Motor neuron (in vitro differentiated cells): ENCODE data around the gene APAF1. TPM values are rescaled to one million over a fixed set of nuclear protein-coding genes. Genes with fewer than 3 reads are reported as not detected.

ENCODE experiments used
- ATAC-seq, 8 experiments: fragments of 200-7000 bp; cut with Tn5 transposase; replicated peaks in 6 of 8; 2 replicates each; pipeline ENCODE4 v1.8.0; 2021; ENCODE audit warnings: mild to moderate bottlenecking in 8 of 8, moderate library complexity in 8 of 8
- H3K27ac ChIP-seq, 2 donors: fragments of 250-450 bp; sonication (Bioruptor Pico); 2 replicates each; pipeline ENCODE4 v1.9.0; 2021; ENCODE audit warnings: antibody characterized with exemption in 2 of 2, mild to moderate bottlenecking in 2 of 2, moderate library complexity in 1 of 2
- H3K4me1 ChIP-seq, 2 donors: fragments of 250-450 bp; sonication (Bioruptor Pico); replicated peaks in 1 of 2; 2 replicates each; pipeline ENCODE4 v1.6.1; 2021; ENCODE audit warnings: antibody characterized with exemption in 2 of 2, mild to moderate bottlenecking in 2 of 2, moderate library complexity in 1 of 2
- H3K4me3 ChIP-seq, 5 donors: fragments of 250-450 bp; sonication (Bioruptor Pico); 2 replicates each; pipeline ENCODE4 v1.9.0; 2021; ENCODE audit warnings: antibody characterized with exemption in 5 of 5, mild to moderate bottlenecking in 5 of 5, moderate library complexity in 4 of 5
- WGBS, 10 experiments: fragments of 450-650 bp; shearing (Covaris generic); methylation state at CpG; one replicate each; pipeline ENCODE4 v1.0.0; 2022; 5-methylcytosine and 5-hydroxymethylcytosine counted together
- in situ Hi-C, 9 experiments: fragments of 400-800 bp; cut with MboI; loops; one replicate each; pipeline ENCODE4 v1.15.0; 2021; ENCODE audit warnings: low sequenced_read_pairs in 9 of 9, low pct_unique_long_range_greater_than_20kb in 2 of 9; ENCODE audit not compliant: unreplicated experiment in 9 of 9
- total RNA-seq, 8 experiments: library from RNA; unstranded; fragments of 300-600 nt; gene quantifications; 2 replicates each; pipeline versions ENCODE4 v1.2.3 to v1.2.4, GENCODE V29; 2022

APAF1 gene
- total RNA-seq, 8 experiments from 2014 or later = 6.0 to 25.8 (median 22.9) TPM

DNA sequence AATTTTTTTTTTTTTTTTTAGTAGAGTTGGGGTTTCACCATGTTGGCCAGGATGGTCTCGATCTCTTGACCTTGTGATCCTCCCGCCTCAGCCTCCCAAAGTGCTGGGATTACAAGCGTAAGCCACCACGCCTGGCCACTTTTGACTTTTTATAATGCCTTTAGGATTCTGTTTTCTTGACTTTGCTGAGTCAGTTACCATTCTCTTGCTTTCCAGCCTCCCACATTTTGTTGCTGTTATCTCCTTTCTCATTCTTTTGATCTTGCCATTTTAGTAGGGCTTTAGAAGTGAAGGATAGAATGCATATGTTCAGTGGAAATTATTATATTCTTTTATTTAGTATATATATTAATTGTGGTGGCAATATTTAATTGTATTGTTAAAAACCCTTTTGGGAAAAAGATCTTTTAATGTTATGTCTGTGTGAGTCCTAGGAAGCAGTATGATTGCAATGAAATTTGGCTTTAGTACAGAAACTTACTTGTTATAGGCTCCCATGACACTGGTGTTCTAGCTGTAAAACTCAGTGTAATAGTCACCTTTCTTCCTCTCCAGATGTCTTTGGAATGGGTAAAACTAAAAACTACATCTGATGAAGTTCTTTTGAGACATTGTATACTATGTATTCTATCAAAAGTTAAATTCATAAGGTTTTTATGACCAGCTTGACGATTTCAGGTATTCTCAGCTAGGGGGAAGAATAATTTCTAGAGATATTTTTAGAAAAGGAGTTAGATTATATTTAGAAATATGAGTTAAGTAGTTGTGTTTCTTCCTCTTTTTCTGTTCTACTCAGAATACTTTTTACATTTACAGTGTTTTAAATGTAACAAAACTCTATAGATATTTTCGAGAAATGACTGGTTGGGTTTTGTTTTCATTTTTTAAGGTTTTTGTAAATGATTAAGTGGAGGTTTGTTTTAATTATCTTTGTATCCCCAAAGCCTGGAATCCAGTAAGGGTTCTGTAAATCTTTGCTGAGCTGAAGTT lies 74.7 kb downstream of the APAF1 start:
- Histone ChIP-seq H3K4me3 (no peak overlapping the region), H3K4me1 (no peaks in the 10 kb centered on the region), H3K27ac (no peak overlapping the region)
- 76 to 100% (median 95%) methylated on average over 2 to 6 of the region's 6 CpGs for WGBS, 10 experiments
- ATAC-seq = no peak
- in situ Hi-C loops = loop anchor here in 2 of 9 experiments (25.0 kb wide), 2 partner anchors 217 to 267 kb away; no protein-coding TSS in a partner anchor

DNA sequence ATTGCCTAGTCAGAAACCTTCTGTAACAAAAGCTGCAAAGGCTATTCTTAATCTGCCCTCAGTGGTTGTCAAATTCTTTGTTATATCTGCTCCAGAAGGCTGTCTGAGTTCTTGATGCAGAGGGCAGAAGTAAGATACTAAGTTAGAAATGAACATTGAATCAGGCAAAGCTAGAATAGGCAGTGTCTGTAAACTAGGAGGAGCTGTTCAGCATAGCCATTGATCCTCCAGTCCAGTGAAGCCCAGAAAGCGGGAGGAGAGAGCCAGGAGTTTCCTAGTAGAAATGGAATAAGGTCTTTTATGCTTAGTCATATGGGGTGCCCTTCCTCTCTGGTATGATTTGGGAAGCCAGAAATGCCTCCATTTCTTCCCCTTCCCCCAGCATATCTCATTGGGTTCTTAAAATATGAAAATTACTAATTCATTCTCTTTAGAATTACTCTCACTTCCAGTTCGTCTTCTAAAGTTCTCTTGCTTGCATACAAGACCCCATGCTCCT lies 76.2 kb downstream of the APAF1 start:
- in situ Hi-C loops = loop anchor here in 2 of 9 experiments (25.0 kb wide), 2 partner anchors 216 to 266 kb away; no protein-coding TSS in a partner anchor
- WGBS, 10 experiments = 70 to 100% (median 92%) methylated on average over 1 to 2 of the region's 2 CpGs; no CpG with 5 or more reads in 2 of the 10 experiments
- peak in 3 of 8 experiments; percentile 16 to 50 (median 27) for ATAC-seq
- H3K4me3 ChIP-seq = no peak overlapping the region
- no peak overlapping the region for H3K27ac ChIP-seq
- H3K4me1 ChIP-seq = no peaks in the 10 kb centered on the region

DNA sequence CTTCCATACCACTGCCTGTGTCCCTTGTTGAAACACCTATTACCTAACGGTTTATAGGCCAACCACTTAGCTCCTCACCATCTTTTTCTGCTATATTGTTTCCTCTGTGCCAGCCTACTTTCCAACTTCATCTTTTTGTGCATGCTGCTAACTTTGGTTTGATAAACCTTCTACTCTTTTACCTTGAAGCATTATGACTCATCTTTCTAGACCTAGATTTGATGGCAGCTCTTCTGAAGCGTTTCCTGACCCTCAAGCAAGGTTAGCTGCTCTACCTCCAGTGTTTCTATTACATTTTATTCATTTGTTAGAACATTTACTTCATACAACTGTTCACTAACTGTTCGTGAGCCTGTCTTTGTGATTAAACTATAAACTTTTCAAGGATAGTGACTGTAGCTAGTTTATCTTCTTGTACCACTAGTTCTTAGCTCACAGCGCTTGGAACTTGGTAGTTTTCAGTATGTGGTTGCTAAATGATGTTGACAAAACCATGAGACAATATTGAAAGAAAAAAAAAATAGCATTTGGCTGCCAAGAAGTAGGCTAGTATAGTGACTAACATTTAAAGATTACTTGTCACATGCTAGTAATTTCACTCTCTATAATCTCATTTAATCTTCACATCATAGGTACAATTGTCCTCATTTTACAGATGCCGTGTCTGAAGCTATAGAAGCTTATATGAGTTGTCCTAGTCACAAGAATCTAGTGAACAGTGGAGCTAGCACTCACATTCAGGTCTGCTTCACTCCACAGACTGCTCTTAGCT lies 79.5 kb downstream of the APAF1 start:
- in situ Hi-C loops = loop anchor here in 4 of 9 experiments (25.0 kb wide), 3 partner anchors 188 to 263 kb away; no protein-coding TSS in a partner anchor
- no peak overlapping the region for H3K27ac ChIP-seq
- no peak overlapping the region for H3K4me3 ChIP-seq
- 80 to 97% (median 87%) methylated on average over 1 to 5 of the region's 5 CpGs for WGBS, 10 experiments
- no peaks in the 10 kb centered on the region for H3K4me1 ChIP-seq
- ATAC-seq = no peak

DNA sequence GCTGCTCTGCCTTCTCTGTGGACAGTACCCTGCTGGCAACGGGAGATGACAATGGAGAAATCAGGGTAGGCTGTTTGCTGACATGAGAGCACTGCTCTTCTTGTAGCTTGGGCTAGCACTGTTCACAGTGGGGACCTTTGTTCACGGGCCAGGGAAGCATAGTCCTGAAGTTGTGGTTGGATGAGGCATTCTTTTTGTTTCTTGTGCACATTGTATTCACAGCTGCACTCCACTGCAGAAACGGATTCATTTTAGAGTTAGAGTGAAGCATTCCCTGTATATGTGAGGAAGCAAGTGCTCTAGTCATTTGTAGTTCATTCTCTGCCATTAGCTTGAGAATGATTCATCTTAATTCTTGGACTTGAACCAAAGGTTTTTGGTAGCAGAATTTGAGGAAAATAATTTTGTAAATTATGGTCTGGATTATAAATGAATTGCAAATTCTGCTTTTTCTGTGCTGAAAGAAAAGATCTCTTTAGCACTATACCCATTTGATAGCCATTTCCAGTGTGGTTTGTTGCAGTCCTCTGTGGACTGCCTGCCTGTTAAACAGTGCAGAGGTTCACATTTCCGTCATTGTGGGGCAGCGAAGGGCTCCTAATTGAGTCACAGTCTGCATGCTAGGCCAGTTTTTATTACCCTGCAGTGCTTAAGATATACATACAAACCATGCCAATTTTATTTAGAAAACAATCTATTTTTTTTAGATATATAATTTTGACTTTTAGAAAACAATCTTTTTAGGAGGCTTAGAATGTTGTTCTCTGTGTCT lies 80.6 kb downstream of the APAF1 start:
- no peak overlapping the region for H3K27ac ChIP-seq
- peak; percentile 59 to 98 (median 94) for ATAC-seq
- 0 to 57% (median 33%) methylated on average over 1 to 4 of the region's 5 CpGs; no CpG with 5 or more reads in 1 of the 10 experiments for WGBS, 10 experiments
- no peaks in the 10 kb centered on the region for H3K4me1 ChIP-seq
- in situ Hi-C loops = loop anchor here in 2 of 9 experiments (25.0 kb wide), 2 partner anchors 187 to 262 kb away; no protein-coding TSS in a partner anchor
- no peak overlapping the region for H3K4me3 ChIP-seq

DNA sequence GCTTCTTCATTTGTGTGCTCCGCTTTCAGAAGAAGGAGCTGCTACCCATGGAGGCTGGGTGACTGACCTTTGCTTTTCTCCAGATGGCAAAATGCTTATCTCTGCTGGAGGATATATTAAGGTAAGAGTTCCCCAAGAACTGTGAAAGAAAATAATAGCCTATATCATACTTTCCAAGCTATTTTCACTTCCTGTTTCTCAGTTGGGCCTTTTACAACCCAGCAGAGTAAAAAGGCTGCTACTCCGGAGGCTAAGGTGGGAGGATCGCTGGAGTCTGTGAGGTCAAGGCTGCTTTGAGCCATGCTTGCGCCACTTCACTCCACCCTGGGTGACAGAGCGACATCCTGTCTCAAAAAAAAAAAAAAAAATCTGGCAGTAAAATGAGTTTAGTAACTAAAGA lies 82.1 kb downstream of the APAF1 start:
- Histone ChIP-seq H3K4me3 (no peak overlapping the region), H3K27ac (no peak overlapping the region), H3K4me1 (no peaks in the 10 kb centered on the region)
- no peak for ATAC-seq
- in situ Hi-C loops = loop anchor here in 2 of 9 experiments (25.0 kb wide), 2 partner anchors 185 to 260 kb away; no protein-coding TSS in a partner anchor
- WGBS, 10 experiments = 94 to 100% (median 100%) methylated on average over 1 to 5 of the region's 5 CpGs

DNA sequence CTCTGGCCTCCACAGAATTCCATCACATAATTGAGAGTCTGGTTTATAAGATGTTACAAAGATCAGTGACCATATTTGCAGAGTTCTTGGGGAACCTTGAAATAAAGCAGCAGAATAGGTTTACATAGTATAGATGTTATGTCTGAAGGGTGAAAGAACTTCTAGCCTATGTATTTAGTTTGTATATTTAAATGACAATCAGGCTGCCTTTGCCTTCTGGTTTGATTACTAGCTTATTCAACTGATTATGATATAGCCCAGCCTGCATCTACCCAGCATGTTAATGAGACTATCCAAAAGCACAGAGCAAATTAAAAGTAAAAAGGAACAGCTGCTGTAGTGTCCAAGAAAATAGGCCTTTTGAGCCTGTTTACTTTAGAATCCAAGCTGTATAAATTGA lies 85.3 kb downstream of the APAF1 start:
- in situ Hi-C loops = loop anchor here in 2 of 9 experiments (25.0 kb wide), 2 partner anchors 182 to 257 kb away; no protein-coding TSS in a partner anchor
- Histone ChIP-seq H3K4me1 (no peaks in the 10 kb centered on the region), H3K27ac (no peak overlapping the region), H3K4me3 (no peak overlapping the region)
- ATAC-seq = no peak

DNA sequence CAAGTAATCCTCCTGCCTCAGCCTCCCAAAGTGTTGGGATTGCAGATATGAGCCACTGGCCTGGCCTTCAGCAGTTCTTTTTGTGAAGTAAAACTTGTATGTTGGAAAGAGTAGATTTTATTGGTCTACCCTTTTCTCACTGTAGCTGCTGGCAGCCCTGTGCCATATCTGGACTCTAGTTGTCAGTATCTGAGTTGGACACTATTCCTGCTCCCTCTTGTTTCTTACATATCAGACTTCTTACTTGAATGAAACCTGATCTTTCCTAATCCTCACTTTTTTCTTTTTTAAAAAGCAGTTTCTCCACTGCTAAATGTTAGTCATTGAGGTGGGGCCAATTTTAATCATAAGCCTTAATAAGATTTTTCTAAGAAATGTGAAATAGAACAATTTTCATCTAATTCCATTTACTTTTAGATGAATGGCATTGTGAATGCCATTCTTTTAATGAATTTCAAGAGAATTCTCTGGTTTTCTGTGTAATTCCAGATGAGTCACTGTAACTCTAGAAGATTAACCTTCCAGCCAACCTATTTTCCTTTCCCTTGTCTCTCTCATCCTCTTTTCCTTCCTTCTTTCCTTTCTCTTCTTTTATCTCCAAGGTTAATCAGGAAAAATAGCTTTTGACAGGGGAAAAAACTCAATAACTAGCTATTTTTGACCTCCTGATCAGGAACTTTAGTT lies 88.7 kb downstream of the APAF1 start:
- no peaks in the 10 kb centered on the region for H3K4me1 ChIP-seq
- in situ Hi-C loops = loop anchor here in 2 of 9 experiments (25.0 kb wide), 2 partner anchors 178 to 253 kb away; no protein-coding TSS in a partner anchor
- no peak overlapping the region for H3K4me3 ChIP-seq
- no peak overlapping the region for H3K27ac ChIP-seq
- ATAC-seq = peak in 1 of 8 experiments; percentile 26

DNA sequence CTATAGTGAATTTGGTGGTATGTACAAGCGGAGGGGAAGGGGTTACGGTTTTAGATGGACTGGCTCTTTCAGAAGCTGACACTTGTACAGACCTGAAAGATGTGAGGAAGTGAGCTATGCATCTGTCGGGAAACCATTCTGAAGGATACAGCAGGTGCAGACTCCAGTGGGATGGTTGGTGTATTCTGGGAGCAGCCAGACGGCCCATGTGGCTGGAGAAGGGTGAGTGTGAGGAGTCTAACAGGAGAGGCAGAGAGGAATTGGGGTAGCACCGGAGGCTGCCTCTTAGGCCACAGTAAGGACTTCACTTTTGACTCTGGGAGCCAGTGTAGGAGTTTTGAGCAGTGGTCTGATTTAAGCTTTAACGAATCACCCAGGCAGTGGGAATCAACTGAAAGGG lies 90.7 kb downstream of the APAF1 start:
- no peak overlapping the region for H3K4me3 ChIP-seq
- no peak overlapping the region for H3K27ac ChIP-seq
- H3K4me1 ChIP-seq = no peaks in the 10 kb centered on the region
- ATAC-seq = no peak
- in situ Hi-C loops = loop anchor here in 2 of 9 experiments (25.0 kb wide), 2 partner anchors 176 to 251 kb away; no protein-coding TSS in a partner anchor
- 40 to 100% (median 95%) methylated on average over 1 to 6 of the region's 6 CpGs for WGBS, 10 experiments

DNA sequence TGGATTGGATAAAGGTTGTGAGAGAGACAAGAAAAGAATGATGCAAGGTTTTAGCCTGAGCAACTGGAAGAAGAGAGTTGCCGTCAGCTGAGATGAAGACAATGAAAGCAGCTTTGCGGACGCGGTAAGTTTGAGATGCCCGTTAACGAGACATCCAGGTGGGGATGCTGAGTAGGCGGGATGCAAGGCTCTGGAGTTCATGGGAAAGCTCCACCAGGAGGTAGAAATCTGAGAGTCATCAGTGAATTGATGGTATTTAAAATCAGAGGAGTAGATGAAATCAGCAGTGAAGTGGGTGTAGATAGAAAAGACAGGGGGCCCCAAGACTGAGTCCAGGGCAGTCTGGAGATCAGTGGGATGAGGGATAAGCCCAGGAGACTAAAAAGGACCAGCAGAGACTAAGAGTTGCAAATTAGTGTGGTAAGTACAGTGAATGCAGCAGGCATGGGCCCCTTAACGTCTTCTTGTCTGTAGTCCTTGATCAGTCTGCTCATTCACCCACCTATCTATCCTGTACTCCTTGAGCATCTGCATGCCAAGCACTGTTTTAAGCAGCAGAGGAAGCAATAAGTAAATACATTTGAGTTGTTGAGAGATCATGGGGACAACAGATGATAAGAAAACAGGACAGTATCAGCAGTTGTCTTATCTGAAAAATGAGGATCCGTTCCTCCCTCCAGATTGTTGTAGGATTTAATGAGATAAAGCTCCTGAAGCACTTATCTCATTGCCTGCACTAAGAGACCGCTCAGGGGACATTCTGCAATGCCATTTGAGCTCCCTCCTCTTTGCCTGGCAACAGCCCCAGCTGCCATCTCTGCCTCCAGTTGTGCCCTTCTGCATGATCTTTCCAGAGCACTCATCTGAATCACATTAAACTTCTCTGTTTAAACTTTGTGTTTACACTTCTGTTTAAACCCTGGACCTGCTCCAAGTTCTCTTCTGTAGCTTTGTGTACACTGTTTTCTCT lies 91.5 kb downstream of the APAF1 start:
- H3K27ac ChIP-seq = no peak overlapping the region
- H3K4me3 ChIP-seq = no peak overlapping the region
- H3K4me1 ChIP-seq = peaks cover 0 to 4% of the 10 kb centered on the region in 2 donors
- in situ Hi-C loops = loop anchor here in 2 of 9 experiments (25.0 kb wide), 2 partner anchors 176 to 251 kb away; no protein-coding TSS in a partner anchor
- peak in 4 of 8 experiments; percentile 29 to 96 (median 76) for ATAC-seq
- WGBS, 10 experiments = 63 to 100% (median 87%) methylated on average over 2 to 10 of the region's 10 CpGs; no CpG with 5 or more reads in 1 of the 10 experiments

DNA sequence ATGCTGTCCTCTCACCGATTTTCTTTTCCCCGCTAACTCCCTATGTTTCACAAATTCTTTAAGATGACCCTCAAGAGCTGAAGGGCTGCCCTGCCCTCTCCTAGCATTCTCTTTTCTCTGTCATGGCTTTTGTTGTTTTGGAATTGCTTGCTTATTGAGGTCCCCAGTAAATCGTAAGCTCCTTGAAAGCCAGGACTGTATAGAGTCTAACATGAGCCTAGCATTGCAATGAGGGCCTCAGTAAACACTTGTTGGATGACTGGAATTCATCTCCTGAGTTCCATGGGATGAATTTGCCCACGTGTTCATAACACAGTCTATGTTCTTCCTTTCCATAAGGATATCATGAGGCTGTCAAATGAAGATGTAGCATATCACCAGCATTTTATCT lies 92.2 kb downstream of the APAF1 start:
- WGBS, 10 experiments = 50 to 100% (median 86%) methylated on average over 1 to 4 of the region's 4 CpGs
- in situ Hi-C loops = loop anchor here in 2 of 9 experiments (25.0 kb wide), 2 partner anchors 175 to 250 kb away; no protein-coding TSS in a partner anchor
- H3K4me1 ChIP-seq = peaks cover 3 to 11% of the 10 kb centered on the region in 2 donors
- no peak overlapping the region for H3K4me3 ChIP-seq
- H3K27ac ChIP-seq = no peak overlapping the region
- peak in 1 of 8 experiments; percentile 69 for ATAC-seq
